ENCODE data around the gene PDE11A. TPM values are rescaled to one million over a fixed set of nuclear protein-coding genes. Genes with fewer than 3 reads are reported as not detected.
"Not testable (repeated sequence)": the region's sequence is repeated elsewhere in the genome, so short reads cannot be mapped to it uniquely, and the experiment has no call there.

Gene PDE11A
- total RNA-seq, 1 experiment from 2014 or later: 0.43 TPM

DNA sequence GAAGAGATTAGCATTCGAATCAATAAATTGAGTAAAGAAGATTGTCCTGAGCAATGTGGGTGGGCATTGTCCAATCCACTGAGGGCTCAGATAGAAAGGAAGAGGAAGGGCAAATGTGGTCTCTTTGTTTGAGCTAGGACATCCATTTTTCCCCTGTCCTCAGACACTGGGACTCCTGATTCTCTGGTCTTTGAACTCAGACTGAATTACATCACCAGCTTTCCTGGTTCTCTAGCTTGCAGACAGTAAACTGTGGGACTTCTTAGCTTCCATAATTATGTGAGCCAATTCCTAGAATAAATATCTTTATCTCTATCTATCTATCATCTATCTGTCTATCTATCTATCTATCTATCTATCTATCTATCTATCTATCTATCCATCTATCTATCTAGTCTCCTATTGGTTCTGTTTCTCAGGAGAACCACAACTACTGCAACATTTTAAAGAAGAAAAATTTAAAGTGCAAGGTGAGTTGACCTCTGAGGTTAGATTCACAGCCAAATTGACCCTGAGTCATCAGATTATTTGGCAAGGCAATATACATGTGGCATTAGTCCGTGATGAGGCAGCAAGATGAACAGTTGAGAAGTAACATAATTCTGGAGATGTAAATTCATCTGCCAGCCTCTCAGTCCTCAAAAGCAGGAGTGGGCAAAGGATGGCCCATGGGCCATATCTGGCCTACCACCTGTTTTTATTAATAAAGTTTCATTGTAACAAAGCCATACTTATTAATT, 191.4 kb downstream of the PDE11A start:
- no peaks in the 10 kb centered on the region for H3K9me3 ChIP-seq (replicated peaks)

DNA sequence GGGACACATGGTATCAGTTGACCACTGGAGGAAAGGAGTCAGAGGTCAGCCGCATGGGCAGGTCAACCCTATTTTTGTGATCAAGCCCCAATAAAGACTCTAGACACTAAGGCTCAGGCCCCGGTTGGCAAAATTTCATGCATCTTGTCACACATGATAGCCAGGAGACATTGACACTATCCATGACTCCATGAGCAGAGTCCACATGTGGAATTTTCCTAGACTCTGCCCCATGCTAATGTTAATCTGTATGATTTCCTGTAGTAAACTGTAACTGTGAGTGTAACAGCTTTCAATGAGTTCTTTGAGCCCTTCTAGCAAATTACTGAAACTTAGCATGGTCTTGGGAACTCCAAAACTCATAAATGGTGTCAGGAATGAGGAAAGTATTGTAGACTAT, 192.3 kb downstream of the PDE11A start:
- no peaks in the 10 kb centered on the region for H3K4me1 ChIP-seq
- H3K9me3 ChIP-seq (replicated peaks): no peaks in the 10 kb centered on the region
- H3K4me3 ChIP-seq: no peak overlapping the region
- DNase-seq: no peak
- no peak overlapping the region for H3K27ac ChIP-seq
- no peaks in the 10 kb centered on the region for H3K27me3 ChIP-seq
- H3K36me3 ChIP-seq: no peaks in the 10 kb centered on the region

More for the DNA sequence above, 191.4 kb downstream of the PDE11A start:
- no peak for DNase-seq
- Histone ChIP-seq H3K36me3 (no peaks in the 10 kb centered on the region), H3K4me3 (no peak overlapping the region), H3K27me3 (no peaks in the 10 kb centered on the region), H3K27ac (no peak overlapping the region), H3K4me1 (no peaks in the 10 kb centered on the region)

DNA sequence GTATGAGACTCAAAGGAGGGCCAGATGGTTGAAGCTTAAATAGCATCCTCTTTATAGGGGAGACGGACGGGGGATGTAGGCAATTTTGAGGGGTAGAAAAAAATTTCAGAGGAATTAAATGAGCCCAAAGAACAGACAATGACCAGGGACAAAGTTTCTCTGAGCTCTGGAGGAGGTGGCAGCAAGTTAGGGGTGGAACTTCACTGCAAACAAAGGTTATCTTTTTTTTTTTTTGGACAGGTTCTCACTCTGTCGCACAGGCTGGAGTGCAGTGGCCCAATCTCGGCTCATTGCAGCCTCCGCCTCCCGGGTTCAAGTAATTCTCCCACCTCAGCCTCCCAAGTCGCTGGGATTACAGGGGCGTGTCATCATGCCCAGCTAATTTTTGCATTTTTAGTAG, 195.6 kb downstream of the PDE11A start:
- H3K36me3 ChIP-seq: no peaks in the 10 kb centered on the region
- no peak overlapping the region for H3K4me3 ChIP-seq
- no peaks in the 10 kb centered on the region for H3K27me3 ChIP-seq
- no peak for DNase-seq
- H3K4me1 ChIP-seq: no peaks in the 10 kb centered on the region
- H3K9me3 ChIP-seq (replicated peaks): no peaks in the 10 kb centered on the region
- H3K27ac ChIP-seq: no peak overlapping the region

DNA sequence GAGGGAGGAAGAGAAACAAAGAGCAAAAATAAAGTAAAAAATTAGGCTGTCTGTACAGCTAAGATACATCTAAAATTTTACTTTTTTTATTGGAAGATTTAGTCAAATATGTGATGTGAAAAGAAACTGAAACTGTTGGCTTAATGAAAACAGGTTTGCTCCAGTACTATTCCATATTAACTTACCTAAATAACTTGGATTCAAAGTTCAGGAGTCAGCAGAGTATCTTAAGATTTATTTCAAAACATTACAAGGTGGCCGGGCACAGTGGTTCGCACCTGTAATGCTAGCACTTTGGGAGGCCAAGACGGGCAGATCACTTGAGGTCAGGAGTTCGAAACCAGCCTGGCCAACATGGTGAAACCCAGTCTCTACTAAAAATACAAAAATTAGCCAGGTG, 197.9 kb downstream of the PDE11A start:
- Histone ChIP-seq H3K4me3 (no peak overlapping the region), H3K4me1 (no peaks in the 10 kb centered on the region)

DNA sequence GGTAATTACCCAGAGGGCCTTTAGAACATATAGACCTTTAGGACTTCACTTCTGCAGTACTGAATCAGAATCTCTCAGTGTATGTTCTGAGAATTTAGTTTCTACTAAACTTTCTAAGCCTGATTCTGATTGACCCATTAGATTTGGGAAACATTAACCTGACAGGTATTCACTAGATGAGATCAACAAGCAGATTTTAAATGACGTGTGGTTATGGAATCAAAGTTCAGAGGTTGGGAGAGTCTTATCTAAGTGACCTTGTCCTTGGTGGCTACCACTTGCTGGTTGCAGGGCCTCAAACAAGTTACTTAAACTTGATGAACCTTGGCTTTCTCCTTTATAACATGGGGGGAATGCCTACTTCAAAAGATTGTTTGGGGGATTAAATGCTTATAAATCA, 198.7 kb downstream of the PDE11A start:
- DNase-seq: no peak
- H3K27ac ChIP-seq: no peak overlapping the region
- no peaks in the 10 kb centered on the region for H3K4me1 ChIP-seq
- H3K9me3 ChIP-seq (replicated peaks): no peaks in the 10 kb centered on the region
- no peak overlapping the region for H3K4me3 ChIP-seq
- no peaks in the 10 kb centered on the region for H3K36me3 ChIP-seq
- peaks cover 5% of the 10 kb centered on the region; the same call in 1 of the 2 replicates for H3K27me3 ChIP-seq

More for the DNA sequence above, 197.9 kb downstream of the PDE11A start:
- H3K36me3 ChIP-seq: no peaks in the 10 kb centered on the region
- H3K27me3 ChIP-seq: no peaks in the 10 kb centered on the region; the same call in 1 of the 2 replicates
- DNase-seq: no peak
- no peak overlapping the region for H3K27ac ChIP-seq
- H3K9me3 ChIP-seq (replicated peaks): no peaks in the 10 kb centered on the region

DNA sequence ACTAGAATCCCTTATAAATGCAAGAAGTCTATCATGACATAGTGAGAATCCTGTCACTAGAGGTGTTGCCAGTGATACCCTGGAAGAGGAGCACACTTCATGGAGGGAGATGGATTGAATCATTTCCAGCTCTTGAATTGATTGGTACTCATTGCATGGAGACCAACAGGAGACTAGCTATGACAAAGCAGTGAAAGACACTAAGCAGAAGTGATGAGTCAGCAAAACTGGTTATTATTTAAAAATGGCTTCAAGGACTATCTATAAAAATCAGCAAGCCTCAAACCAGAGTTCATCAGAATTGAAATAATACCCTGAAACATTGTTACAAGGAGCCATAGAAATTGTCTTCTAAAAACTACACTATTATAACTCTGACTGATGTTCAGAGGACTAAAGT, 200.3 kb downstream of the PDE11A start:
- Histone ChIP-seq H3K27me3 (peaks cover 5% of the 10 kb centered on the region; the same call in 1 of the 2 replicates), H3K9me3 (replicated peaks) (no peaks in the 10 kb centered on the region), H3K36me3 (no peaks in the 10 kb centered on the region), H3K4me1 (no peaks in the 10 kb centered on the region), H3K27ac (no peak overlapping the region), H3K4me3 (no peak overlapping the region)
- DNase-seq: no peak

DNA sequence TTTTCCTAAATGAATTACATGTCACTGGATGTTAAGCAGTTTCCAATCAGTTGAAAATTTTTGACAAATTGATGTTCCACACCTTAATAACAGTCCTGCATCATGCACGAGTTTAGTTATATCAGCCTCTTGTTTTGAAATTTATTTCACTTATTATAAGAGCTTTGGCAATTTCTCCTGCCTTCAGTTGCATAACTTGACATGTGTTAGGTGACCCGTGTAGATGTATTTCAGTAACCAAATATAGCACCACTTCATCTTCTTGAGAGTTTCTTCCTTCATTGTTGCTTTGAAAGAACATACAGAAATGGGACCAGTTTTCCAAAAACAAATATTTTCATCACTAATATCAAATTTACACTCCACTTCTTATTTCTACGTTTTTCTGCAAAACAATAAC, 202.7 kb downstream of the PDE11A start:
- H3K4me3 ChIP-seq: no peak overlapping the region
- no peak overlapping the region for H3K27ac ChIP-seq
- H3K27me3 ChIP-seq: peaks cover 5% of the 10 kb centered on the region; the same call in 1 of the 2 replicates
- no peaks in the 10 kb centered on the region for H3K4me1 ChIP-seq
- no peak for DNase-seq
- no peaks in the 10 kb centered on the region for H3K36me3 ChIP-seq
- no peaks in the 10 kb centered on the region for H3K9me3 ChIP-seq (replicated peaks)

DNA sequence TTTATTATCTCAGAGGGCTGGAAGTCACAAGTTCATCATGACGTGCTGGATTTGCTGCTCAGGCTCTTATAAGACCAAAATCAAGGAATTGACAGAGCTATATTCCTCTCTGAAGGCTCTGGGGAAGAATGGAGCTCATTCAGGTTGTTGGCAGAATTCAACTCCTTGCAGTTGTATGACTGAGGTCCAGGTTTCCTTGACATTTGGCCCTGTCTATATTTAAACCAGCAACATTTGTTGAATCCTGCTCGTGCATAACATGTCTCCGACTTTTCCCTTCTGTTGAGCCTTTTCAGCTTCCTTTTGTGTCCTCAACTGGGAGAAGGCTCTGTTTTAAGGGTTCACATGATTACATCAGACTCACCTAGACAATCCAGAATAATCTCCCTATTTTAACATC, 203.4 kb downstream of the PDE11A start:
- DNase-seq: no peak
- H3K4me3 ChIP-seq: no peak overlapping the region
- peaks cover 5% of the 10 kb centered on the region; the same call in 1 of the 2 replicates for H3K27me3 ChIP-seq
- H3K4me1 ChIP-seq: no peaks in the 10 kb centered on the region
- no peaks in the 10 kb centered on the region for H3K9me3 ChIP-seq (replicated peaks)
- no peak overlapping the region for H3K27ac ChIP-seq
- H3K36me3 ChIP-seq: no peaks in the 10 kb centered on the region

DNA sequence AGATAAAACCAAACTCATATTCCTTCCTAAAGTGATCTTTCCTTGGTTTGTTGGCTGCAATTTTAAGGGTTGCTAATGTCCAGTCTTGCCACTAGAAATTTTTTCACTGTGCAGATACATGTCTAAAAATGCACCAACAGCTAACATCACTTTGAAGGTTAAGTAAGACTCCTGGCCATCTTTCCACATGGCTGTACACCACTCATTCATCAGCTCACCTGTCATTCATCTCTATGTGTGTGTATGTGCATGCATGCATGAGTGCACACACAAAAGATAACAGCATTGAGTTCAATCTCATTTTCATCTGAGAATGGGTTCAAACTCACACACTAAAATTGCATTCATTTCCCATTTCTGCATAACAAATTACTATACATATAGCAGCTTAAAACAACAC, 203.8 kb downstream of the PDE11A start:
- no peaks in the 10 kb centered on the region for H3K4me1 ChIP-seq
- H3K4me3 ChIP-seq: no peak overlapping the region
- no peak for DNase-seq
- H3K27ac ChIP-seq: no peak overlapping the region
- H3K27me3 ChIP-seq: peaks cover 5% of the 10 kb centered on the region; the same call in 1 of the 2 replicates
- no peaks in the 10 kb centered on the region for H3K9me3 ChIP-seq (replicated peaks)
- no peaks in the 10 kb centered on the region for H3K36me3 ChIP-seq

DNA sequence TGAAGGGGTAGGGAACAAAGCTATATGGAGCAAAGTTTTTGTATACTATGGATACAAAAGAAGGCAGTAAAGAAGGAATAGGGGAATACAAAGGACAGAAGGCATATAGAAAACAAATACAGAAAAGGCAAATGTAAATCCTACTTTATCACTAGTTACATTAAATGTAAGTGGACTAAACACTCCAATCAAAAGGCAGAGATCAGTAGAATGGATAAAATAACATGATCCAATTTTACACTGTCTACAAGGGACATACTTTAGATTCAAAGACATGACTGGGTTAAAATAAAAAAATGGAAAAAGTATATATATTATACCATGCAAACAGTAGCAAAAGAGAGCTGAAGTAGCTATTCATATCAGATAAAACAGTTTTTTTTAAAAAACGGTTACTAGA, 215.0 kb downstream of the PDE11A start:
- Histone ChIP-seq H3K36me3 (no peaks in the 10 kb centered on the region), H3K27me3 (no peaks in the 10 kb centered on the region), H3K4me1 (no peaks in the 10 kb centered on the region), H3K4me3 (no peak overlapping the region), H3K27ac (no peak overlapping the region), H3K9me3 (replicated peaks) (no peaks in the 10 kb centered on the region)
- DNase-seq: no peak

DNA sequence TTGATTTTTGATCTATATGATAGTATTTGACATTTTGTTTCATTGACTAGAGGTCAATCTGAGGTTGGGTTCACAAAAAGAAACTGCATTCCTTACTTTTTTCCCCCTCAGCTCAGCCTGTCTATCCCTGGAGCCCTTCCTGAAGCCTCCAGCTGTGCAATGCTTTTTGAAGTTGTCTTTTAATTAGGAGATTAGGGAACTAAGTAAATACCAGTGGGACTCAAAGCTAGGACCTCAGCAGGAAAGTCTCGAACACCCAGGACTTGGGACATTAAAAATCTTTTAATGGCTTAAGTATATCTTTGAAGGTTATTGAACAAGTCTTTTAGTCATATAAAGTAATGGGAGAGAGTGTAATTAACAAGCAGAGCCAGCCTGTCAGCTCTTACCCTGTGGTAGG, 220.2 kb downstream of the PDE11A start:
- no peaks in the 10 kb centered on the region for H3K9me3 ChIP-seq (replicated peaks)

DNA sequence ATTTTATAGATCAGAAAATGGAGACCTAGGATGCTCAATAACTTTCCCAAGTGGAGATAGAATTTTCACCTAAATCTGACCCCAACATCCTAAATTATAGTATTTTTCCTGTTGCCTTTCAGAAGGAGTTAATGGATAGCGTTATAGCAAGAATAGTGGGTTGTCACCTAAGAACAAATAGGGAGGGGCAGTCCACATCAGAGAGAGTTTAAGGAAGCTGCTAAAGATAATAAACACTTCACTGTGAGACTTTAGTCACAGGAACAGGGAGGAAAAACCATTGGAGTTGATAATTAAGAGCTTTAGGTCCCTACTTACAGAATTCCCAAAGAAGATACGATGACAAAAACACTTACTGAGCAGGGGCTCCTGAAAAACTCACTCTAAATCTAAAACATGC, 229.4 kb downstream of the PDE11A start:
- H3K36me3 ChIP-seq: no peaks in the 10 kb centered on the region
- H3K27me3 ChIP-seq: no peaks in the 10 kb centered on the region
- no peaks in the 10 kb centered on the region for H3K9me3 ChIP-seq (replicated peaks)
- H3K4me1 ChIP-seq: no peaks in the 10 kb centered on the region
- no peak overlapping the region for H3K27ac ChIP-seq
- H3K4me3 ChIP-seq: no peak overlapping the region
- DNase-seq: no peak

More for the DNA sequence above, 220.2 kb downstream of the PDE11A start:
- Histone ChIP-seq H3K4me3 (no peak overlapping the region), H3K36me3 (no peaks in the 10 kb centered on the region), H3K27ac (no peak overlapping the region), H3K27me3 (no peaks in the 10 kb centered on the region), H3K4me1 (no peaks in the 10 kb centered on the region)
- no peak for DNase-seq

DNA sequence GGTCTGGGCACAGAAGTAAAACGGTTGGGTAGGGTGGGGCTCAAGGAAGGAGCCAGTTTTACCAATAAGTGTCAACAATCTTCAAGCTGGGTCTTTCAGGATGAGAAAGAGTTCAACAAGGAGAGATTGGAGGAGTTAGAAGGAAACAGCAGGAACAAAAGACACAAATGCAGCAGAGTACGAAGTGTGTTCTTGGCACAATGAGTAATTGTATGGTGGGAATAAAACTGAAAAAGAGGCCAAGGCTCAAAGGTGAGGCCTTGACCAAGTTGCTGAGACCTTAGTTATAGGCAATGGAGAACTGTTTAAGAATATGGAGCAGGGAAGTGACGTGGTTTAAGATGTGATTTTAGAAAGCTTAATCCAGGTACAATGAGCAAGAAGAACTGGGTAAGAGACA, 230.3 kb downstream of the PDE11A start:
- H3K4me1 ChIP-seq: no peaks in the 10 kb centered on the region
- no peaks in the 10 kb centered on the region; the same call in 1 of the 2 replicates for H3K9me3 ChIP-seq (replicated peaks)
- H3K4me3 ChIP-seq: no peak overlapping the region
- no peak overlapping the region for H3K27ac ChIP-seq
- H3K27me3 ChIP-seq: no peaks in the 10 kb centered on the region
- no peak for DNase-seq
- H3K36me3 ChIP-seq: no peaks in the 10 kb centered on the region

DNA sequence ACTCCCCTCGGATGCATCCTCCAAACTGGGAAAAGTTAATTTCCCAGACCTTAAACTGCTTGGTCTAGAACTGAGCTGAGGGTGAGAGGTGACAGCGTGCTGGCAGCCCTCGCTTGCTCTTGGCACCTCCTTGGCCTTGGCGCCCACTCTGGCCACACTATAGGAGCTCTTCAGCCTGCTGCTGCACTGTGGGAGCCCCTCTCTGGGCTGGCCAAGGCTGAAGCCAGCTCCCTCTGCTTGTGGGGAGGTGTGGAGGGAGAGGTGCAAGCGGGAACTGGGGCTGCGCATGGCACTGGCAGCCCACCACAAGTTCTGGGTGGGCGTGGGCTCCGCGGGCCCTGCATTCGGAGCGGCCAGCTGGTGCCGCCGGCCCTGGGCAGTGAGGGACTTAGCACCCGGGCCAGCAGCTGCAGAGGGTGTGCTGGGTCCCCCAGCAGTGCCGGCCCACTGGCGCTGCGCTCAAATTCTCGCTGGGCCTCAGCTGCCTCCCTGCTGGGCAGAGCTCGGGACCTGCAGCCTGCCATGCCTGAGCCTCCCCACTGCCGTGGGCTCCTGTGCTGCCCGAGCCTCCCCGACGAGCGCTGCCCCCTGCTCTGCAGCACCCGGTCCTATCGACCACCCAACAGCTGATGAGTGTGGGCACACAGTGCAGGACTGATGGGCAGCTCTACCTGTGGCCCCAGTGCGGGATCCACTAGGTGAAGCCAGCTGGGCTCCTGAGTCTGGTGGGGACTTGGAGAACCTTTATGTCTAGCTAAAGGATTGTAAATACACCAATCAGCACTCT, 237.0 kb downstream of the PDE11A start:
- not testable (repeated sequence) for H3K4me1 ChIP-seq; H3K4me3 ChIP-seq; DNase-seq; H3K27ac ChIP-seq; H3K27me3 ChIP-seq; H3K9me3 ChIP-seq (replicated peaks); H3K36me3 ChIP-seq

DNA sequence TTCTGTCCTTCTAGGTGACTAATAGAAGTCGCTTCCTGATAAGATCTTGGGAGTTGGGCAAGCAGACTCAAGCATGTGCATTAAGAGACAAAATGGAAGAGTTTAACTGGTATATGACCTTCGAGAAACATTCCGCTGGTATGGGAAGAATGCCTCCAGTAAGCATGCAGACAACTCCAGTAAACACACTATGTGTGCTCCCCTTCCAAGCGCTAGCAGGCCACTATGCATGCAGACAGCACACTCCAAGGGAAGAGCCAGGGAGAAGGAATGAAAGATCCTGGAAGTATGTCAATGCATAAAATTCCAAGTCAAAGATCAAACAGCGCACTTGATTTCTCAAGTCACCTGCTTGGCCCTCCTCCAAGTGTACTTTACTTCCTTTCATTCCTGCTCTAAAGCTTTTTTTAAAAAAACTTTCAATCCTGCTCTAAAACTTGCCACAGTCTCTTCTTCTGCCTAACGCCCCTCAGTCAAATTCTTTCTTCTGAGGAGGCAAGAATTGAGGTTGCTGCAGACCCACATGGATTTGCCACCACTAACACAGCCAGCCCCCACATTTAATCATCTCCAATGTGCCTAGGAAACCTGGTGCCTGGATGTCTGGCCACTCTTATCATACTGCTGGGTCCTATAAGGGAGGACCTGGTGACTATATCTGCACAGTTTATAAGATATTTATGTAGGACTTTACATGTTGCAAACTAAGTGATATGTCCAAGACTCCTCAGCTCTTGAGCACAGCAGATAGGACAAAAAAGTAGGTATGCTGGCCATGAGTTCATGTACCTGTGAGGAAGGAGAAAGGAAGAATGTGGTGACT, 239.8 kb downstream of the PDE11A start:
- Histone ChIP-seq H3K27me3 (no peaks in the 10 kb centered on the region), H3K4me1 (no peaks in the 10 kb centered on the region)

More for the DNA sequence above, 239.8 kb downstream of the PDE11A start:
- Histone ChIP-seq H3K4me3 (no peak overlapping the region), H3K36me3 (no peaks in the 10 kb centered on the region), H3K9me3 (replicated peaks) (no peaks in the 10 kb centered on the region; the same call in 1 of the 2 replicates), H3K27ac (no peak overlapping the region)
- no peak for DNase-seq
